GM19455 (cell line): ENCODE measurements around the gene ADGRF3.
"Not testable (repeated sequence)": the region's sequence is repeated elsewhere in the genome, so short reads cannot be mapped to it uniquely, and the experiment has no call there.

ENCODE experiments used
- ATAC-seq: cut with Tn5 transposase; IDR thresholded peaks from one replicate; pipeline ENCODE4 v1.9.1; 2021; ENCODE audit not compliant: unreplicated experiment

ADGRF3 gene

DNA sequence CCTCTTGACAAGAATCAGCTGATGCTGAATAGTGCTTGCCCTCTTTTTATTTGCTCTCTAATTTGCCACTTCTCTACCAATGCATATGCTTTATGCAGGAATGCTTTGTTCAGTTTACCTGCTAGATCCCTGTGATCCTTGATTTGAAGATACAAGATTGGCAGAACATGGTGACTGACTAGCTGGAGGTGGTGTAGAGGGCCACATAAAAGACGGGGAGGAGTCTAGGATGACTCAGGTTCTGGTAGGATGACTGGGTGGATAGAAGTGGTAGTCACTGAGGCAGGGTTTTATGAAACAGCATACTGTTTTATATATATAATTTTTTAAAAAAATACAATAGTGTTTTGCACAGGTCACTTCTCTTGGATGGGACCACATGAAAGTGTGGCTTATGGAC, 6.3 kb upstream of the ADGRF3 start:
- ATAC-seq, result no peak

GRCh38 chr2:26351375-26352090, 4.9 kb upstream of the ADGRF3 start:
- ATAC-seq, result no peak

DNA sequence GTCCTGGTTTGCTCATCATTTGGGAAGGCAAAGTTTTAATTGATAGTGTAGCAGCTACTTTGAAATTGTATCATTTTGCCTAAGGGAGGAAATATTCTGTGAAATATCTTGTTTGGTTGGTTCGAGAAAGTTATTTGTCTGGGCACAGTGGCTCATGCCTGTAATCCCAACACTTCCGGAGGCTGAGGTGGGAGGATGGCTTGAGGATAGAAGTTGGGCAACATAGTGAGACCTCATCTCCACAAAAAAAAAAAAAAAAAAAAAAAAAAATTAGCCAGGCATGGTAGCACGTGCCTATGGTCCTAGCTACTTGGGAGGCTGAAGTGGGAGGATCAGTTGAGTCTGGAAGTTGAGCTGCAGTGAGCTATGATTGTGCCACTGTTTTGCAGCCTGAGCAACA, 3.1 kb upstream of the ADGRF3 start:
- ATAC-seq, result no peak

DNA sequence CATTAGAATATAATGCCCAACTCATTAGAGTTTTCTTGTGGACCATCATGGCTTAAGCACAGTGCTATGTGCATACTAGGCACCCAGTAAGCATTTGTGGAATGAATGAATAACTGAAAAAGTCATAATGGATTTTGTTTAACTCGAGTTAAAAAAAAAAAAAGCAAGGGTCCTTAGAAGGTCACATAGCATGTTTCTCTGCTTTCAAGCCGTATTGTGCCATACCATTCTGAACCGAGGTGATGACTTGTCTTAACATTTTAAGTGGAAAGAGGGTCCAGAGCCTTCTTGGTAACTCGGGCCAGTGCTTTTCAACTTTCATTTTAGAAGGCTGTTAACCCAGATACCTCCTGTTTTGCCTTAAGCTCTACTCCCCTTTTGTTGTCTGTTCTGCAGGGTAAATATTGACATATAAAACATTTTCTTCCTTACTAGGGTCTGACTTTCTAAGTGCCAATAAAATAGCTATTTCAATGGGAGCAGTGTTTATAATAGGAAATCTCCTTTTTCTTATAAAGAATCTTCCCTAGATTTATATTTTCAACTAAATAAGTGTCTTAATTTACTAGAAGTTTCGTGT, 787 bp upstream of the ADGRF3 start:
- no peak for ATAC-seq

DNA sequence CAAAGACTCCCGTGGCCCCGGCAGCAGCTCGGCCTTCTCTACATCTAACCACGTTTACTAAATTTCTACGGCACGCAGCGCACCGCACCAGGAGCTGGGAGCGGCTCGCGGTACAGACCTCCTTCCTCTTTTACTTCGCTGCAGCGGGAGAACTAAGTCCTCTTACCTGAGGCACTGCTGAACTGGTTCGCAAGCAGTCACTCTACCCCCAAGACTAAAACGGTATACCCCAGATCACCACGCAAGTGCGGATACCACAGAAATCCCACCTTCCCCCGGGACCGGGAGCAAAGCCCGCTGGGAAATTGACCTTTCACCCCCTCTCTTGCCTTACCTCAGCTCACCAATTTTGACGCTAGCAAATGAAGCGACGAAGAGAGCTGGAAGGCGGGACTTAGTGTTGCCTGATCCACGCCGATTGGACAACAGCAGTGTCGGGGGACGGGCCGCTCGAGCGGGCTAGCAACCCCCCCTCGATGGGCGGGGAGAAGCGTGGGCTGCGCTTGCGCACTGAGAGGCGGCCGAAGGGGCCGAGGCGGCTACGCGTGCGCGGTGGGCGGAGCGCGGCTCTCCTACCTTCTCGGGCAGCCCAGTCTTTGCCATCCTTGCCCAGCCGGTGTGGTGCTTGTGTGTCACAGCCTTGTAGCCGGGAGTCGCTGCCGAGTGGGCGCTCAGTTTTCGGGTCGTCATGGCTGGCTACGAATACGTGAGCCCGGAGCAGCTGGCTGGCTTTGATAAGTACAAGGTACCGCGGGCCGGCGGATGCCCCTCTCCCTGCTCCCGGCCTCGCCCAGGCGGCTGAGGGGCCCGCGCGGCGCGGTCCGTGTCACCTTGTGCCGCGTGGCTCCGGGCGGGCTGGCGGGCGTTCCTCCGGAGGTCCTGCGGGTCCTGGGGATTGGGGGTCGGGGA, 790 bp downstream of the ADGRF3 start, which contains the start of gene SELENOI:
TSS of gene SELENOI (plus strand) at position 599 of the 909 bp plus-strand sequence. CDS start at position 689, 90 bp downstream.
- ATAC-seq, result peak; percentile 96

DNA sequence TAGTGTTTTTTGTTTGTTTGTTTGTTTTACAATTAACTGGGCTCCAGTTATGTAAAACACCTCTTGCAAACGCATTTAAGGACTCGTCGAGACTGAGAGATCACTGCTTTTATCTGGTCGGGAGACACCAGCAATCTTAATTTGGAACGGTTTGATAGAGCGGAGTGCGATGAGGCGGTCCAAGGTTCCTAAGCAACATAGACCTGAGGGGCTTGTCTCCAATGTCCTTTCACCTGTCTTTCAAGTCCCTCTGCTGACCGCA, 1.4 kb downstream of the ADGRF3 start:
- no peak for ATAC-seq

DNA sequence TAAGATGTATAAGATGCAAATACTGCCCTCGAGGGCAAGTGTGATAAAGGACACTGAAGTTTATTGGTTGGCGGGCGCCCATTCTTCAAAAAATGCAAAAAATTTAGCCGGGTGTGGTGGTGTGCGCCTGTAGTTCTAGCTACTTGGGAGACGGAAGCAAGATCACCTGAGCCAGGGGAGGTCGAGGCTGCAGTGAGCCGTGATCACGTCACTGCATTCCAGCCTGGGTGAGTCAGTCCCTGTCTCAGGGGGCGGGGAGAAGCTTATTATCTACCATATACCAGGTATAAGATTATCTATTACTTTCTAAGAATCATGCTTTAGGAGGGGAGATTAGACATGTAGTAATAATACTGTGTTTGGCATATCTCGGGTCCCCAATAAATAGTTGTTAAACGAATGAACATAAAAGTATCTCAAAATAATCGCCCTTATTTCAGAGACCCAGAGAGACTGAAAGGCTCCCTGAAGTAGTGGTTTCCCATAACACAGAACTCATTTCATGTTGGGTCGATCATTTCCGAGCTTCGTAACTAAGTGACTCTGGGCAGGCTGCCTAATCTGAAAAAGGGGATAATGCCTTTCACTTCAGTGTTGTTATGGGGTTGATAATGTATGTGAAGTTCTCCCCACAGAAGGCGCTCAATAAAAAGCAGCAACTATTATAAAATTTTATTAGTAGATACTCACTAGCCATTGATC, 1.9 kb downstream of the ADGRF3 start:
- no peak for ATAC-seq

DNA sequence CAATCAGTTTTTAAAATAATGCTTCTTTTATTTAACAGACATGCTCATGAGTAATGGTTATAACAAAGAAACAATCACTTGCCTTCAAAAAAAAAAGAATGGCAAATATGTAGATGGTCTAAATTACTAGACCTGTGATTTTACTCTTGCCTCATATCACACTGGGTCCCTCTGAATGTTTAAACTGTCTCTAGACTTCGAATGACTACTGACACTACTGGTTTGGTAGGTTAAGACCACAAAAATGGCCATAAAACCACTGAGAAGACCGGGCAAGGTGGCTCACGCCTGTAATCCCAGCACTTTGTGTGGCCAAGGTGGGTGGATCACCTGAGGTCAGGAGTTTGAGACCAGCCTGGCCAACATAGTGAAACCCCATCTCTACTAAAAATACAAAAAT, 5.8 kb downstream of the ADGRF3 start:
- ATAC-seq, result no peak

DNA sequence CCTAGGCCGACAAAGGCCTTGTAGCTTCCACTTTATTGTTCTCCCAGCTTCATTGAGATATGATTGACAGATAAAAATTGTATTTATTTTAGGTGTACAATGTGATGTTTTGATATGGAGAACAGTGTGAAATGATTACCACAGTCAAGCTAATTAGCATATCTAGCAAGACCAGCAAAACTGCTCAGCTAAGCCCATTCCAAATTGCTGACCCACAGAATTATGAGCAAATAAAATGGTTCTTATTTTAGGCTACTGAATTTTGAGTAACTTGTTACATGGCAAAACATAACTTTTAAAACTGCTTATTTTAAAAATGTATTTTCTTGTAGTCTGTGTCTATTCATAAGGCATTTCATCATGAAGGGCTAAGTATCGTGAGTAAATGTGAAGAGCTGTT, 9.3 kb downstream of the ADGRF3 start:
- no peak for ATAC-seq

DNA sequence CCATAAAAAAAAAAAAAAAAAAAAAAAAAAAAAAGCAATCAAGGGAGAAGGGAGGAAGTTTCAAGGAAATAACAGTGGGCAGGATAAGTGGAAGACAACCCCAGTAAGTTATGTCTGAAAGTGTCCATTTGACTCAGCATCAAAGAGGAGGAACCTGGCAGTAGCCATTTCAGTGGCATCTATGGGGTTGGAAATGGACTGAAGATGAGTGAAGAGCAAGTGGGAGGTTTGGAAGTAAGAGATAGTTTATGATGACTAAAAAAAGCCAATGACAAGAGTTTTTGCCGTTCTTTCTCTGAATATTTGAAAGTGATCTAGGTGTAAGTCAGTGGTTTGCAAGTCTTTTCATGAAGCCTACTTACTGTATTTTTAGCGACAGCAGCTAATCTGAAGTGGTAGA, 9.9 kb downstream of the ADGRF3 start:
- no peak for ATAC-seq

DNA sequence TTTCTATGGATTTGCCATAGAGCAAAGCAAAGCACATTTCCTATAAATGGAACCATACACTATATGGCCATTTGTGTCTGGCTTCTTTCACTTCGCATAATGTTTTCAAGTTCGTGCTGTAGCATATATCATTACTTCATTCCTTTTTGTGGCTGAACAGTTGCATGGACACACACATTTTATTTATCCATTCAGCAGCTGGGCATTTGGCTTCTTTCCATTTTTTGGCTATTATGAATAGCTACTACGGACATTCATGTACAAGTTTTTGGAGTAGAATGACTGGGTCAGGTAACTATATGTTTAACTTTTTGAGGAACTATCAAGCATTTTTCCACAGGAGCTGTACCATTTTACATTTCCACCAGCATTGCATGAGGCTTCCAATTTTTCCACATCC, 11.4 kb downstream of the ADGRF3 start:
- ATAC-seq, result no peak

GRCh38 chr2:26333293-26333692, 13.3 kb downstream of the ADGRF3 start:
- no peak for ATAC-seq

DNA sequence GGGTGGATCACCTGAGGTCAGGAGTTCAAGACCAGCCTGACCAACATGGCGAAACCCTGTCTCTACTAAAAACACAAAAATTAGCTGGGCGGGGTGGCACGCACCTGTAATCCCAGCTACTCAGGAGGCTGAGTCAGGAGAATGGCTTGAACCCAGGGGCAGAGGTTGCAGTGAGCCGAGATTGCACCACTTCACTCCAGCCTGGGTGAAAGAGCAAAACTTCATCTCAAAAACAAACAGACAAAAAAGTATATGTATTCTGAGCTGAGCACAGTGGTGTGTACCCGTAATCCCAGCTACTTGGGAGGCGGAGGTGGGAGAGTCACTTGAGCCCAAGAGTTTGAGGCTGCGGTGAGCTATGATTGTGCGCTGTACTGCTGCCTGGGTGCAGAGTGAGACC, 15.3 kb downstream of the ADGRF3 start:
- not testable (repeated sequence) for ATAC-seq

- no peak for ATAC-seq
Observed at GRCh38 chr2:26330604-26331003, 16.0 kb downstream of the ADGRF3 start.

GRCh38 chr2:26330114-26330549, 16.5 kb downstream of the ADGRF3 start:
- no peak for ATAC-seq

GRCh38 chr2:26329083-26329482, 17.5 kb downstream of the ADGRF3 start:
- not testable (repeated sequence) for ATAC-seq

- ATAC-seq, result no peak
Observed at GRCh38 chr2:26327291-26328272, 19.0 kb downstream of the ADGRF3 start.

DNA sequence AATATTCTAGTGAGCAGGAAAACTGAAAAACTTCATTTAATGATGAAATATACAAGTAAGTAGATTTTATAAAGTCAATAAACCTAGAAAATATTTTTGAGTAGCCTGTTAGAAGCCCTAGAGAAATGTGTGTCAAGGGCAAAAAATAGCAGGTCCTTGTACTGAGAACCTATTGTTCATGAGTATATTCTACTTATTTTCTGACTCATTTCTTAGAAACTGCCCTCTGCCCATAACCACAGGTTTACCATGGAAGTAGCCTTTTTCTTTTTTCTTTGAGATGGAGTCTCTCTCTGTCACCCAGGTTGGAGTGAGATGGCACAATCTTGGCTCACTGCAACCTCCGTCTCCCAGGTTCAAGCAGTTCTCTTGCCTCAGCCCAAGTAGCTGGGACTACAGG, 20.1 kb downstream of the ADGRF3 start:
- no peak for ATAC-seq

- ATAC-seq, result no peak
Observed at GRCh38 chr2:26325851-26326250, 20.7 kb downstream of the ADGRF3 start.

DNA sequence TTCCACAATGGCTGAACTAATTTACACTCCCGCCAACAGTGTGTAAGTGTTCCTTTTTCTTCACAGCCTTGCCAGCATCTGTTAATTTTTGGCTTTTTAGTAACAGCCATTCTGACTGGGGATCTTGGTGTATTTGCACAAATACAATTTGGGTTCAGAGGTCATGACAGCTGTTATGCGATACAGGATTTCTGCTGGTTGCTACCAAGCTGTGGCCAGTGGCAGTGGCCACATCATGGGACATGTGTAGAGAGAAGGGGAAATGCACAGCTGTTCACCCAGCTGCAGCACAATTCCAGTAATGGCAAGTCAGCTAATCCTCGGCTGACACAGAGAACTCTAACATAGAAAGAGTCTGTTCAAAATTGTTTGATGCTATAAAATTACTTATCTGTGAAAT, 21.7 kb downstream of the ADGRF3 start:
- ATAC-seq, result no peak
